ENCODE results near the gene TEX11.
"Not testable (repeated sequence)": the region's sequence is repeated elsewhere in the genome, so short reads cannot be mapped to it uniquely, and the experiment has no call there.

TEX11 gene

GRCh38 chrX:70755850-70756249, 152.7 kb downstream of the TEX11 start:
- peak; percentile 46 for DNase-seq

- no peak for DNase-seq
Observed at GRCh38 chrX:70754169-70754848, 154.2 kb downstream of the TEX11 start.

GRCh38 chrX:70733774-70734173, 174.7 kb downstream of the TEX11 start:
- DNase-seq: not testable (repeated sequence)

GRCh38 chrX:70727961-70728360, 180.6 kb downstream of the TEX11 start:
- DNase-seq: not testable (repeated sequence)

- DNase-seq: no peak
Observed at GRCh38 chrX:70720721-70721120, 187.8 kb downstream of the TEX11 start.

- not testable (repeated sequence) for DNase-seq
Observed at GRCh38 chrX:70711336-70711735, 197.2 kb downstream of the TEX11 start.

- DNase-seq: no peak
Observed at GRCh38 chrX:70694339-70695122, 214.0 kb downstream of the TEX11 start.

- DNase-seq: not testable (repeated sequence)
Observed at GRCh38 chrX:70679455-70679854, 229.1 kb downstream of the TEX11 start.

GRCh38 chrX:70675284-70675683, 233.2 kb downstream of the TEX11 start:
- DNase-seq: no peak

GRCh38 chrX:70672326-70672725, 236.2 kb downstream of the TEX11 start:
- DNase-seq: no peak

- DNase-seq: no peak
Observed at GRCh38 chrX:70669120-70669519, 239.4 kb downstream of the TEX11 start.

- peak; percentile 77 for DNase-seq
Observed at GRCh38 chrX:70664726-70665125, 243.8 kb downstream of the TEX11 start.

- not testable (repeated sequence) for DNase-seq
Observed at GRCh38 chrX:70661124-70661523, 247.4 kb downstream of the TEX11 start.

- DNase-seq: not testable (repeated sequence)
Observed at GRCh38 chrX:70657546-70657945, 251.0 kb downstream of the TEX11 start.

- DNase-seq: no peak
Observed at GRCh38 chrX:70656304-70656703, 252.2 kb downstream of the TEX11 start.

- not testable (repeated sequence) for DNase-seq
Observed at GRCh38 chrX:70647910-70648309, 260.6 kb downstream of the TEX11 start.

GRCh38 chrX:70636218-70636617, 272.3 kb downstream of the TEX11 start:
- DNase-seq: no peak

GRCh38 chrX:70635669-70636068, 272.8 kb downstream of the TEX11 start:
- DNase-seq: no peak

GRCh38 chrX:70635227-70635626, 273.3 kb downstream of the TEX11 start:
- DNase-seq: no peak

- no peak for DNase-seq
Observed at GRCh38 chrX:70621743-70622142, 286.8 kb downstream of the TEX11 start.

GRCh38 chrX:70618467-70618866, 290.0 kb downstream of the TEX11 start:
- no peak for DNase-seq

GRCh38 chrX:70613295-70613694, 295.2 kb downstream of the TEX11 start:
- DNase-seq: no peak

GRCh38 chrX:70605352-70605751, 303.2 kb downstream of the TEX11 start:
- peak; percentile 16 for DNase-seq

- DNase-seq: peak; percentile 7
Observed at GRCh38 chrX:70592091-70592490, 316.4 kb downstream of the TEX11 start.

All from DMS53 (cell line).